HUES48 (cell line): ENCODE data around the gene JSRP1.

Experiments used
- H3K27ac ChIP-seq: one replicate; pipeline ENCODE4 v1.7.0; 2013; ENCODE audit warnings: low read depth, low read length, inconsistent platforms
- H3K27me3 ChIP-seq: 2 replicates; pipeline ENCODE4 v1.6.1; 2013; ENCODE audit warnings: mild to moderate bottlenecking, low read length; ENCODE audit not compliant: control insufficient read depth, insufficient read depth
- H3K36me3 ChIP-seq: 2 replicates; pipeline ENCODE4 v1.6.1; 2013; ENCODE audit warnings: low read length; ENCODE audit not compliant: control insufficient read depth, insufficient read depth
- H3K4me1 ChIP-seq: 2 replicates; pipeline ENCODE4 v1.6.1; 2013; ENCODE audit warnings: mild to moderate bottlenecking, low read length; ENCODE audit not compliant: control insufficient read depth, insufficient read depth
- H3K4me3 ChIP-seq: 2 replicates; pipeline ENCODE4 v1.5.1; 2013; ENCODE audit warnings: mild to moderate bottlenecking, low read depth, low read length
- H3K9ac ChIP-seq: 2 replicates; pipeline ENCODE4 v1.6.1; 2013; ENCODE audit warnings: mild to moderate bottlenecking, low read depth, low read length, moderate library complexity
- H3K9me3 ChIP-seq: 2 replicates; pipeline ENCODE4 v1.6.1; 2013; ENCODE audit warnings: low read length; ENCODE audit not compliant: control insufficient read depth, insufficient read depth

The JSRP1 gene

DNA sequence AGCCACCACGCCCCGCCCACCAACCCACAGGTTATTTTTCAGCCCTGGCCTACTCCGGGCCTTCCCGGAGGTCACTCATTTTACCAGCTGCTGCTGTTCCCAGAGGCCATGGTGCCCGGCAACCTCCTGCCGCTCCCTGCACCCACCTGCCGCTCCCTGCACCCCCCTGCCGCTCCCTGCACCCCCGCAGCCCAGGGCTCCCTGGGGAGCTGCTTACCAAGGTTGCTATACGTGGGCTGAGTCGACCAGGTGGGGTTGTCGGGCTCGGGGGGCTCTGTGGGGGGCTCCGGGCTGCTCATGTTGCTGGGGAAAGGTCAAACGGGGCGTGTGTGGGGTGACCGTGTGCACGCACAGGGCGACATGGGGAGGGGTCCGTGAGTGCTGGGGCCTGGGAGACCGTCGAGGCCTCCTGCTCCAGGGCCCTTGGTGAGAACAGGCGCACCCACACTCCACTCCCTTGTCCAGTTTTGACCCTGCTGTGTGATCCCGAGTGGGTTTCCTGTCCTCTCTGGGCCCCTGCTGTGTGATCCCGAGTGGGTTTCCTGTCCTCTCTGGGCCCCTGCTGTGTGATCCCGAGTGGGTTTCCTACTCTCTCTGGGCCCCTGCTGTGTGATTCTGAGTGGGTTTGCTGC is 24.5 kb upstream of the JSRP1 start:
- Histone ChIP-seq H3K27me3 (peaks cover 23% of the 10 kb centered on the region), H3K4me3 (no peak overlapping the region), H3K9me3 (no peaks in the 10 kb centered on the region), H3K36me3 (no peaks in the 10 kb centered on the region), H3K27ac (no peak overlapping the region), H3K9ac (no peak overlapping the region), H3K4me1 (no peaks in the 10 kb centered on the region)

DNA sequence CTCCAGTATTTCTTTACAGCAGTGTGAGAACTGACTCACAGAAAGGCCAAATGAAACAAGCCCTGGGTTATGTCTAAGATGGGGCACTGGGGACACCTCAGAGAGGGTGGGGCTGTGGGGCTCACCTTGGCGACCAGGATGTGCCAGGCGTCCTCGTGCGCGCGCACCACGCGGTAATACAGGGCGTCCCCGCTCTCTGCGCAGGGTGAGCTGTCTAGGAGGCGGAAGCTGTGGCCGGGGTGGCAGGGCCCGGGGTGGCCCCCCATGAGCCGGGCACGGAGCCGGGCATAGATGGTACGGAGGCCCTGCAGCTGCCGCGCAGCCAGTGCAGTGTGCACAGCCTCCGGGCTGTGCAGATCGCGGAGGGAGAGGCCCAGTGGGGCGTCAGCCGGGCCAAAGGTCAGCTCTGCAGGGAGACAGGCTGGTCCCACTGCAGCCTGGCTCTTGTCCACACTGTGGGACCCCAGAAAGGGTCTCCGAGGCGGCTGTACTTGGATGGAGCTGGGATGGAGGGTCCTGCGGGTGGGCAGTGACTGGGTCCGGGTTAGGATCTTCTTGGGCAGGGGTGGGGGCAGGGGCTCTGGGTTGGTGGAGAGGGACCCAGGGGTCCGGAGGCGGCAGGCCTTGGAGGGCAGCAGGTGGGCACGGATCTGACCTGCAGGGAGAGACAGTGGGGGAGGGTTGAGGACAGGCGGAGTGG is 22.4 kb upstream of the JSRP1 start:
- Histone ChIP-seq H3K27me3 (peaks cover 19% of the 10 kb centered on the region), H3K4me3 (no peak overlapping the region), H3K4me1 (no peaks in the 10 kb centered on the region), H3K9ac (no peak overlapping the region), H3K9me3 (no peaks in the 10 kb centered on the region), H3K36me3 (no peaks in the 10 kb centered on the region), H3K27ac (no peak overlapping the region)

DNA sequence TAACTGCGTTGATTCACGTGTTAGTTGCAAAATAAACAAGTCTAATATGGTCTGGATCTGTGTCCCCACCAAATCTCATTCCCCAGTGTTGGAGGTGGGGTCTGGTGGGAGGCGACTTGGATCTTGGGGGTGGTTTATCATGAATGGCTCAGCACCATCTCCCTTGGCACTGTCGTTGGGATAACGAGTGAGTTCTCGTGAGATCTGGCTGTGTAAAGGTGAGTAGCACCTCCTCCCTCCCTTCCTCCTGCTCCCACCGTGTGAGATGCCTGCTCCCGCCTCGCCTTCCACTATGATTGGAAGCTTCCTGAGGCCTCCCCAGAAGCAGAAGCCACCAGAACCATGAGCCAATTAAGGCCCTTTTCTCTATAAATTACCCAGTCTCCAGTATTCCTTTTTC is 20.9 kb upstream of the JSRP1 start:
- Histone ChIP-seq H3K27me3 (peaks cover 7% of the 10 kb centered on the region), H3K4me3 (no peak overlapping the region), H3K9me3 (no peaks in the 10 kb centered on the region), H3K4me1 (no peaks in the 10 kb centered on the region), H3K9ac (no peak overlapping the region), H3K36me3 (peaks cover 11% of the 10 kb centered on the region), H3K27ac (no peak overlapping the region)

DNA sequence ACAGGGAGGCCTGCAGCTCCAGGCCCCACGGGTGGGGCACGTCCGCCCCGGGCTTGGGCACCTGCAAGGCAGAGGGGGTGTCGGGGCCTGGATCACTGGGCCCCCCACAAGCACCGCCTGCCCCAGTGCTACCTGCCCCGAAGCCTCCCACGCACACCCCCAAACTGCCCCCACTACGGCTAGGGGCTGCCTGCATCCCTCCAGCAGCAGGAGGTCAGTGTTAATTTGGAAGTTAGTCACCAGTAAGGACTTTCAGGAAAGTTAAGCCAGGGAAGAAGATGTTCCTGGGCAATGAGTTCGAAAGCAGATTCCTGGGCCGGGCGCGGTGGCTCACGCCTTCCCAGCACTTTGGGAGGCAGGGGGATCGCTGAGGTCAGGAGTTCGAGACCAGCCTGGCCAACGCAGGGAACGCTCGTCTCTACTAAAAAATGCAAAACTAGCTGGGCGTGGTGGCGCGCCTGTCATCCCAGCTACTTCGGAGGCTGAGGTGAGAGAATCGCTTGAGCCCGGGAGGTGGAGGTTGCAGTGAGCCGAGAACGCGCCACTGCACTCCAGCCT is 20.3 kb upstream of the JSRP1 start:
- H3K4me1 ChIP-seq, result no peaks in the 10 kb centered on the region
- H3K27ac ChIP-seq, result no peak overlapping the region
- peaks cover under 1% of the 10 kb centered on the region; the same call in 1 of the 2 replicates for H3K27me3 ChIP-seq
- H3K36me3 ChIP-seq, result peaks cover 16% of the 10 kb centered on the region
- H3K9me3 ChIP-seq, result no peaks in the 10 kb centered on the region
- H3K9ac ChIP-seq, result no peak overlapping the region
- no peak overlapping the region for H3K4me3 ChIP-seq

DNA sequence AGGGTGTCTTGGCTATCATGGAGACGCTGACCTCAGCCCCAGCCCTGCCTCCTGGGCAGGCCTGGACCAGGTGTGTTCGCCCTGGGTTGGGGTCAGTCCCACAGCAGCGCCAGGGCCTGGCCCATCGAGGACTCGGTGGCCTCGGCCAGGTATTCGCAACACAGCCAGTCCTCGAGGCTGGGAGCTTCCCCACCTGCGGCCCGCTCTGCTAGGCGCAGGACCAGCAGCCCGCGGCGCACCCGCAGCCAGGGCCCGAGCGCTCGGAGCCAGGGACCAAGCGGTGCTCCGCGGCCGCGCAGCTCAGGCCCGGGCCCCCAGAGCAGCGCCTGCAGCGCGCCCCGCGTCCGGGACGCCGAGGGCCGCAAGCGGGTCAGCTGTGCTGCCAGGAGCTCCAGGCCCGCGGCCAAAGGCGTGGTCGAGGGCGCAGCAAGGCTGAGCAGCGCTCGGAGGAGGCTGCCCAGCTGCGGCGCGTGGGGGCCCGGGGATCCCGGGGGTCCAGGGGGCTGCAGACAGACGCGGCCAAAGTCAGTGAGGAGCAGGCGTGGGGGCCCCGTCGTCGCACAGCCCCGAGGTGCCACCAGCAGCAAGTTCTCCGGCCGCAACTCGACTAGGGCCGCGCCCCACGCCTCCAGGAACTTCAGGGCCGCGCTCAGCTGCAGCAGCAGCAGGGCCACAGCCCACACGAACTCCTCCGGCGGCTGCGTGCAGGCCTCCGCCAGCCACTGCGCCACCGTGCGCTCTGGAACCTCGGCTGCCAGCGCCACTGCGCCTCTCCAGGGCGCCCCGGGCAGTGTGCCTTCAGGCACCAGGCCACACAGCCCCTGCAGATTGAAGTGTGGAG is 19.6 kb upstream of the JSRP1 start:
- no peaks in the 10 kb centered on the region for H3K4me1 ChIP-seq
- H3K27ac ChIP-seq, result no peak overlapping the region
- no peak overlapping the region for H3K9ac ChIP-seq
- no peaks in the 10 kb centered on the region for H3K9me3 ChIP-seq
- H3K36me3 ChIP-seq, result peaks cover 20% of the 10 kb centered on the region
- H3K4me3 ChIP-seq, result no peak overlapping the region
- no peaks in the 10 kb centered on the region for H3K27me3 ChIP-seq

DNA sequence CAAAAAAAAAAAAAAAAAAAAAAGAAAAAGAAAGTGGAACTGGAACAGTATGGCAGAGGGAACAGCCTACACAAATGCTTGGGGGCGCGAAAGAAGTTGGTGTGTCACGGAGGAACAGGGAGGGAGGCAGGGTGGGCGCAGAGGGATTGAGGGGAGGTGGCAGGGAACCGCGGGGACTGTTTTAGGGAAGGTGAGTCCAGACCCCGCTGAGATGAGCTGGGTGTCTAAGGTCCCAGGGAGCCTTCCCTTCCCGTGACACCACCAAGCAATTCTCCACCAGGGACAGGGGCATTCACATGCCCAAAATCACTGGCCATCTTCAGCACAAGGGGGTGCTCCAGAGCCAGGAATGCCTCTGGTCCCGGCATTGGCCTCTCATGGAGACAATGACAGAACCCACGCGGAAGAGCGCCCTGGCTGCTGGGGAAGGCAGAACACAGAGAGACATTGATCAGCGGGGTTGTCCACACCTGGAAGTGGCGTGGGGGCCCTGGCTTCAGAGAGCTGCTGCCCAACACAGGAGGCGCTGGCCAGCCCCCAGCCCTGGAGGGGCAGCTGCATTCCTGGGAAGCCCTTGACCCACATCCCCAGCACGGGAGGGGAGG is 18.8 kb upstream of the JSRP1 start:
- no peak overlapping the region for H3K9ac ChIP-seq
- no peaks in the 10 kb centered on the region for H3K9me3 ChIP-seq
- H3K27ac ChIP-seq, result no peak overlapping the region
- H3K4me3 ChIP-seq, result no peak overlapping the region
- peaks cover 20% of the 10 kb centered on the region for H3K36me3 ChIP-seq
- H3K27me3 ChIP-seq, result no peaks in the 10 kb centered on the region
- H3K4me1 ChIP-seq, result no peaks in the 10 kb centered on the region

DNA sequence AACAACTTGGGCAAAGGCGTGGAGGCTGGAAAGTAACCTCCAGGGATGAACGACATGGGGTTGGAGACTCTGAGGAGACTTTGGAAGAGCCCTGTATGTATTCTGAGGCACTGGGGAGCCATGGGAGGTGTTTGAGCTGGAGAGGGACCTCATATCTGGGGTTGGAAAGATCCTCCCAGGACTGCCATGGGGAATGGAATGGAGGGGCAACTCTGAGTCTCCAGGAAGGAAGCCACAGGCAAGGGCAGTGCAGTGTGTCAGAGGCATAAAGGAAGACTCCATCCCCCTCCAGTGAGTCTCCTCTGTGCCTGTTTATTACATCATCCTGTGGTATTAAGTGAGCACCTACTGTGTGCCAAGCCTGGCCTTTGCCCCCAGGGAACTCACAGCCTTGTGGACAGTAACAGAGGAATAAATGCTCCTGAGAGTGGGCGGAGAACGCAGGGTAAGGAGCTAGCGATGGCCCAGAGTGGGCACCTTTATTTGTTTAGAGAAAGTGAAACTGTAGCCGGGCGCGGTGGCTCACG is 18.0 kb upstream of the JSRP1 start:
- peak overlapping the region; percentile 19; the same call in 1 of the 2 replicates for H3K4me3 ChIP-seq
- H3K9ac ChIP-seq, result no peak overlapping the region
- H3K27me3 ChIP-seq, result no peaks in the 10 kb centered on the region
- H3K4me1 ChIP-seq, result no peaks in the 10 kb centered on the region
- no peaks in the 10 kb centered on the region for H3K9me3 ChIP-seq
- H3K27ac ChIP-seq, result peak overlapping the region; percentile 90
- H3K36me3 ChIP-seq, result peaks cover 20% of the 10 kb centered on the region

DNA sequence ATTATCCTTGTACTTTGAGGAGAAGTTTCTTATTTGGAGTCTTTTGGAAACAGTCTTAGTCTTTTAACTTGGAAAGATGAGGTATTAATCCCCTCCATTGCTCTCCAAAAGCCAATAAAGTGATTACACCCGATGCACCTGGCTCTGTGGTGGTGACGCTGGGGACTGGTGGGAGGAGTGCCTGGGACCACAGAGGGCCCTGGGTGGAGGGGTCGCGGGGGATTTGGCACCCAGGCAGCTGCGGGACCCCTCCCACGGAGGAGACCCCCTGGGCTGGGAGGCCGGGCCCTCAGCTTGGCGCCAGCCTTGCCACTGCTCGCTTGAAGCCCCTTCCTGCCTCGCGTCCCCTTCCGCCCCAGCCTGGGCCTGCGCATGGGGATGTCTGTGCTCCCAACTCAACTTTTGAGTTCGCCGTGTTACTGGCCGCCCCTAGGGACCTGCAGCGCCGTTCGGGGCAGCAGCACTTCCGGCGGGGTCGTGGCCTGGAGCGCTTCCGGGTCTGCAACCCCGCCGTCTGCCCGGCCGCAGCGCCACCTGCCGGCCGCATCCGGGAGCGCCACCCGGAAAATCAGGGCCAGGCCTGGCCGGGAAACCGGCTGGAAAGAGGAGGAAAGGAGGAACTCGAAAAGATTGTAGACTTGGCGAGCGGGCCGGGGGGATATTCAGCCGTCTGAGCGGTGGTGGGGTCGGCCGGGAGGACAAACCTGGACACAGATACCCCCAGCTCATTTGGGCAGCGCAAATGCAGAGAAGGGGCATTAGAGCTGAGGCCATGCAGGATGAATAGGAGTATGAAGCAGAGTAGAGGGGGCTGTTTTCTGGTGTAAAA is 17.4 kb upstream of the JSRP1 start:
- peak overlapping the region; percentile 90 for H3K27ac ChIP-seq
- H3K4me1 ChIP-seq, result no peaks in the 10 kb centered on the region
- H3K4me3 ChIP-seq, result peak overlapping the region; percentile 49
- H3K27me3 ChIP-seq, result no peaks in the 10 kb centered on the region
- peaks cover 20% of the 10 kb centered on the region for H3K36me3 ChIP-seq
- no peaks in the 10 kb centered on the region for H3K9me3 ChIP-seq
- no peak overlapping the region for H3K9ac ChIP-seq

DNA sequence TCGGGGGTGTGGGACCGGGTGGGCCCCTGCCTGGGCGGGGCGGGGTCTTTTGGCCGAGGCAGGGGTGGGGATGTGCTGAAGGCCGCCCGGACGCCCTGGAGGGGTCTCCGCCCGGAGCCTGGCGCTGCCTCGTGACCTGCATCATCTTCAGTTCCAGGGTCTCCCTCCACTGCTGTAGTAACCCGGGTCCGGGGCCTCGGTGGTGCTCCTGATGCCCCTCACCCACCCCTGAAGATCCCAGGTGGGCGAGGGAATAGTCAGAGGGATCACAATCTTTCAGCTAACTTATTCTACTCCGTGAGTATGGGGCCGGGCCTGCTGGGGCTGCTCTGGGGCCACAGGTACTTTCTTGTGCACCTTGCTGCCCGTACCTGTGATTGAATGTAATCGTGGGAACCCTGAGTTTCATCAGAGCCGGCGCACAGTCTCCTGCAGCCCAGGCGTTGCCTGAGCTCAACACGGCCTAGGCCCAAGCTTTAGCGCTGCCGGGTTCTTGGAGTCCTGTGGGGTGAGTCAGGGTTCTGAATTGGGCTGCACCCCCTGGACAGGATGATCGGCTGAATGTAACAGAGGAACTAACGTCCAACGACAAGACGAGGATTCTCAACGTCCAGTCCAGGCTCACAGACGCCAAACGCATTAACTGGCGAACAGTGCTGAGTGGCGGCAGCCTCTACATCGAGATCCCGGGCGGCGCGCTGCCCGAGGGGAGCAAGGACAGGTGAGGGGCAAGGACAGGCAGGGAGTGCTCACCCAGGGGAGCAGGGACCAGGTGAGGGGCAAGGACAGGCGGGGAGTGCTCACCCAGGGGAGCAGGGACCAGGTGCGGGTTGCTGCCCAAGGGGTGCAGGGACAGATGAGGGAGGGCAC is 15.3 kb upstream of the JSRP1 start:
- Histone ChIP-seq H3K9ac (peak overlapping the region; percentile 95), H3K9me3 (no peaks in the 10 kb centered on the region), H3K4me1 (no peaks in the 10 kb centered on the region), H3K4me3 (peak overlapping the region; percentile 100), H3K36me3 (peaks cover 20% of the 10 kb centered on the region), H3K27ac (peak overlapping the region; percentile 94), H3K27me3 (no peaks in the 10 kb centered on the region)
